Measurements from ENCODE around the gene PSMB8.

- TF ChIP-seq CTCF (IDR thresholded peaks at IDR 0.05 in 2 of 3, conservative IDR thresholded peaks at IDR 0.05 in 1 of 3; ENCODE audit: borderline replicate concordance in 1 of 3, insufficient read depth in 1 of 3, low read depth in 2 of 3, low read length in 2 of 3) (no peak), ELF1 (IDR thresholded peaks at IDR 0.05; ENCODE audit: borderline replicate concordance, low read depth) (no peak), EZH2 (IDR thresholded peaks at IDR 0.05) (no peak), POLR2A (IDR thresholded peaks at IDR 0.05; ENCODE audit: borderline replicate concordance, extremely low read depth, insufficient read depth, insufficient read length) (no peak), TCF7L2 (IDR thresholded peaks at IDR 0.05; ENCODE audit: borderline replicate concordance, extremely low read depth, insufficient read depth, insufficient read length) (no peak), SP1 (IDR thresholded peaks at IDR 0.05; ENCODE audit: low read depth) (no peak), POLR2AphosphoS5 (IDR thresholded peaks at IDR 0.05; ENCODE audit: low read depth, low read length) (no peak), FOSL1 (IDR thresholded peaks at IDR 0.05; ENCODE audit: low read depth) (no peak), YY1 (IDR thresholded peaks at IDR 0.05; ENCODE audit: extremely low read depth, insufficient replicate concordance, low read depth, low read length) (no peak), ZBTB33 (IDR thresholded peaks at IDR 0.05; ENCODE audit: extremely low read depth, insufficient replicate concordance, low read length) (no peak), ZNF274 (IDR thresholded peaks at IDR 0.05; ENCODE audit: low read depth, low read length) (no peak)
- TF ChIP-seq, protein P1, sequence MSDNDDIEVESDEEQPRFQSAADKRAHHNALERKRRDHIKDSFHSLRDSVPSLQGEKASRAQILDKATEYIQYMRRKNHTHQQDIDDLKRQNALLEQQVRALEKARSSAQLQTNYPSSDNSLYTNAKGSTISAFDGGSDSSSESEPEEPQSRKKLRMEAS (IDR thresholded peaks at IDR 0.05) = no peak
- TF ChIP-seq, protein P2, sequence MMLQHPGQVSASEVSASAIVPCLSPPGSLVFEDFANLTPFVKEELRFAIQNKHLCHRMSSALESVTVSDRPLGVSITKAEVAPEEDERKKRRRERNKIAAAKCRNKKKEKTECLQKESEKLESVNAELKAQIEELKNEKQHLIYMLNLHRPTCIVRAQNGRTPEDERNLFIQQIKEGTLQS (IDR thresholded peaks at IDR 0.05) = no peak
Observed at GRCh38 chr6:32851025-32851424, 7.2 kb upstream of the PSMB8 start.

All from HCT116 (cell line).